ENCODE measurements around the gene TRMT10B. TPM values are rescaled to one million over a fixed set of nuclear protein-coding genes. Genes with fewer than 3 reads are reported as not detected.

The TRMT10B gene
- total and polyA plus RNA-seq, 2 of the 13 experiments (the other 11 are each of a cell fraction or from before 2014, with no cell fraction given), result 3.1 to 3.9 TPM

- CTCF ChIA-PET (ENCODE audit: low intra/inter-chr PET ratio, low total read pairs), result no interaction called here
- intact Hi-C loops (cut with micrococcal nuclease; ENCODE audit: unreplicated experiment), result no loop called here
- FAIRE-seq, result no peak
Observed at GRCh38 chr9:37732086-37732741, 21.4 kb upstream of the TRMT10B start.

More at GRCh38 chr9:37732086-37732741, 21.4 kb upstream of the TRMT10B start:
- Histone ChIP-seq H3K4me1 (ENCODE audit: insufficient read depth, low read length) (no peaks in the 10 kb centered on the region), H3K27ac (ENCODE audit: extremely low read length, insufficient read depth, low read length) (no peak overlapping the region), H3K9ac (ENCODE audit: insufficient read depth, low read depth, low read length) (no peak overlapping the region), H3K4me3 (replicated peaks in 1 of 3; ENCODE audit: insufficient read depth in 1 of 3, low read depth in 2 of 3, low read length in 3 of 3) (no peak overlapping the region), H3K36me3 (replicated peaks in 1 of 2; ENCODE audit: control insufficient read depth in 1 of 2, insufficient read depth in 2 of 2, low read length in 2 of 2) (no peaks in the 10 kb centered on the region), H3K9me3 (ENCODE audit: low read length) (no peaks in the 10 kb centered on the region), H3K4me2 (ENCODE audit: low read depth, low read length) (no peak overlapping the region), H4K20me1 (ENCODE audit: insufficient read depth, low read length) (no peaks in the 10 kb centered on the region), H3K79me2 (ENCODE audit: insufficient read depth, low read length) (no peaks in the 10 kb centered on the region), H3K27me3 (ENCODE audit: control insufficient read depth in 1 of 2, insufficient read depth in 2 of 2, low read length in 2 of 2) (peaks cover 4 to 53% of the 10 kb centered on the region in 2 experiments; a peak in 4 of 5 replicates), H2AFZ (ENCODE audit: low read length) (no peak overlapping the region)
- BruUV-seq (replicated peaks), result no TSS peak
- WGBS (ENCODE audit: low lambda C conversion rate), result 44% methylated on average over 10 of the region's 10 CpGs
- in situ Hi-C loops (cut with HindIII; ENCODE audit: extremely low pct_ligation_motif_present, low pct_unique_long_range_greater_than_20kb), result loop anchor here (25.0 kb wide), 1 partner anchor 245 kb away; the partner anchor contains the start of gene POLR1E
- ATAC-seq (no peak), DNase-seq (ENCODE audit: low spot score) (no peak)
- POLR2A ChIA-PET, result no interaction called here
- TF ChIP-seq ZNF687 (CRISPR knock-in tag; IDR thresholded peaks at IDR 0.05) (no peak), ELF3 (CRISPR knock-in tag; IDR thresholded peaks at IDR 0.05) (no peak), ZBTB42 (CRISPR knock-in tag; IDR thresholded peaks at IDR 0.05) (no peak), AKNA (CRISPR knock-in tag; IDR thresholded peaks at IDR 0.05; ENCODE audit: borderline replicate concordance) (no peak)
